BE2C (cell line): ENCODE results near the gene TTC12.

Experiments
- DNase-seq: peaks from one replicate; pipeline ENCODE4 v3.0.0-alpha.2; 2020
- H3K27me3 ChIP-seq: fragments of 250-450 bp; sonication (Bioruptor Pico); 2 replicates; pipeline ENCODE4 v1.5.1; 2020; ENCODE audit warnings: mild to moderate bottlenecking
- H3K36me3 ChIP-seq: fragments of 250-450 bp; sonication (Bioruptor Pico); 2 replicates; pipeline ENCODE4 v1.5.1; 2020; ENCODE audit warnings: mild to moderate bottlenecking
- H3K4me1 ChIP-seq: fragments of 250-450 bp; sonication (Bioruptor Pico); 2 replicates; pipeline ENCODE4 v1.5.1; 2020
- H3K4me3 ChIP-seq: 2 replicates; pipeline ENCODE4 v1.5.1; 2011; ENCODE audit warnings: low read depth, low read length
- H3K9me3 ChIP-seq: fragments of 250-450 bp; sonication (Bioruptor Pico); 2 replicates; pipeline ENCODE4 v1.5.1; 2020
- CTCF ChIP-seq: IDR thresholded peaks from 2 replicates; pipeline ENCODE4 v1.5.1; 2012; ENCODE audit warnings: mild to moderate bottlenecking, low read depth, low read length

Gene TTC12

GRCh38 chr11:113376156-113376555, 61.8 kb downstream of the TTC12 start:
- no peak for TF ChIP-seq CTCF
- Histone ChIP-seq H3K27me3 (no peaks in the 10 kb centered on the region), H3K9me3 (no peaks in the 10 kb centered on the region), H3K4me3 (no peak overlapping the region), H3K36me3 (no peaks in the 10 kb centered on the region), H3K4me1 (no peaks in the 10 kb centered on the region)
- no peak for DNase-seq

GRCh38 chr11:113377681-113378412, 63.5 kb downstream of the TTC12 start:
- no peaks in the 10 kb centered on the region for H3K36me3 ChIP-seq
- no peaks in the 10 kb centered on the region for H3K27me3 ChIP-seq
- DNase-seq: no peak
- TF ChIP-seq CTCF: no peak
- no peaks in the 10 kb centered on the region for H3K4me1 ChIP-seq
- no peak overlapping the region for H3K4me3 ChIP-seq
- H3K9me3 ChIP-seq: no peaks in the 10 kb centered on the region

DNA sequence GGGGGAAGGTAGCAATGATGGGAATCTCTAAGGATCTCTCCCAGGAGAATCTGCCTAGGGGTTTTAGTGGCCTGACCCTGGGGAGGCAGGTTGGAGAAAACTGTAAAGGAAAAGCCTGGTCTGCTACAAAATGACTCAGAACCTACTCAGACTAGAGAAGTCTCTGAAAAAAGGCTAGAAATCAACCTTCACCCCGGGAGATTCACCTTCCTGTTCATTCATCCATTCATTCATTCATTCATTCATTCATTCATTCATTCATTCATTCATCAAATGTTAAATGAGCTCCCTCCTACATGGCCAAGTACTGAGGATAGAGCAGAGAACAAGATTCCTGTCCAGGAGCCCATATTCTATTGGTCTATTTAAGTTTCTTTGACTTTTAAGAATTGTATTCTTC, 64.3 kb downstream of the TTC12 start:
- no peaks in the 10 kb centered on the region for H3K36me3 ChIP-seq
- TF ChIP-seq CTCF: no peak

GRCh38 chr11:113382121-113382520, 67.7 kb downstream of the TTC12 start:
- Histone ChIP-seq H3K27me3 (no peaks in the 10 kb centered on the region), H3K4me3 (no peak overlapping the region), H3K9me3 (no peaks in the 10 kb centered on the region), H3K36me3 (no peaks in the 10 kb centered on the region), H3K4me1 (no peaks in the 10 kb centered on the region)
- no peak for DNase-seq
- no peak for TF ChIP-seq CTCF

More for the DNA sequence above, 64.3 kb downstream of the TTC12 start:
- no peak for DNase-seq
- H3K27me3 ChIP-seq: no peaks in the 10 kb centered on the region
- no peak overlapping the region for H3K4me3 ChIP-seq
- no peaks in the 10 kb centered on the region for H3K4me1 ChIP-seq
- no peaks in the 10 kb centered on the region for H3K9me3 ChIP-seq

DNA sequence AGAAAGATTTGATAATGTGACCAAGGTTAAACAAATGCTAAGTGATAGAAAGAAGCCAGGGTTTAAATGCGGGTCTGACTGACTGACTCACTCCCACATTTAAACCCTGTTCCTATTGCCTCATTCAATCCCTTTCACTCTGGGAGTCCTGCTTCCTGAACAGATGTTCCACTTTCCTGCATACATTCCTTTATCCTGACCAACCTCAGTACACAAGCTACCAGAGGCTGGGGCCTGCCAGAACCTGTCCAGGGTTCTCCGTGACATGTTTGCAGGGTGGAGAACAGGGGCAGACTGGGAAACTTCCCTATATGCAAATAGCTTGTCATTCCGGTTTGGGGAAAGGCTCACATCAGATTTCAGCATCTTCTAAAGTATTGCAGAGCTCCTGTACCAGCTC, 70.2 kb downstream of the TTC12 start:
- no peak for DNase-seq
- H3K27me3 ChIP-seq: no peaks in the 10 kb centered on the region
- H3K4me3 ChIP-seq: no peak overlapping the region
- H3K36me3 ChIP-seq: no peaks in the 10 kb centered on the region
- no peaks in the 10 kb centered on the region for H3K4me1 ChIP-seq
- no peak for TF ChIP-seq CTCF
- H3K9me3 ChIP-seq: no peaks in the 10 kb centered on the region

DNA sequence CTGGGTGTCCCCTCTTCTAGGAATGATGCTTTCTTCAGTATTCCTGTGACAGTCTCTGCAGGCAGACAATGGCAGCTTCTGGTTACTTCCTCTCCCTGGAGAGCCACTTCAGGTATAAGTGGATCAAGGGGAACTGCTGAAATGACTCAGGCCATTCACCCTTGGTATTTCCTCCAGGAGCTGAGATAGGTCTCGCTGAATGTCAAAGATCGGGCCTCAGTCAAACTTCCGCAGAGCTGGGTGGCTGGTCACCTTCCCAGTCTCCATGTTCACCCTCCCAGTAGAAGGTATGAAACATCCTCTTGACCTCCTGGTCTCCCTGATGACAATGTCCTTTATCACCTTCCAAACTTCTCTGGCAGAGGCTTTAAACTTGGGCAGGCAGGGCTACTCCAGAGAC, 71.4 kb downstream of the TTC12 start:
- Histone ChIP-seq H3K36me3 (no peaks in the 10 kb centered on the region), H3K4me3 (no peak overlapping the region), H3K27me3 (no peaks in the 10 kb centered on the region), H3K9me3 (no peaks in the 10 kb centered on the region; the same call in 1 of the 2 replicates), H3K4me1 (no peaks in the 10 kb centered on the region)
- TF ChIP-seq CTCF: no peak
- DNase-seq: no peak
